Stimulated activated CD8-positive, alpha-beta memory T cell treated with anti-CD3 and anti-CD28 coated beads, Interleukin-7, amount 100 ng/mL, for 24 hours (primary cell): ENCODE measurements around the gene TAF1L.
"Not testable (repeated sequence)": the region's sequence is repeated elsewhere in the genome, so short reads cannot be mapped to it uniquely, and the experiment has no call there.

ENCODE experiments used
- DNase-seq: peaks from one replicate; pipeline ENCODE4 v3.0.0-alpha.2; 2020; ENCODE audit warnings: low read depth

The TAF1L gene, protein sequence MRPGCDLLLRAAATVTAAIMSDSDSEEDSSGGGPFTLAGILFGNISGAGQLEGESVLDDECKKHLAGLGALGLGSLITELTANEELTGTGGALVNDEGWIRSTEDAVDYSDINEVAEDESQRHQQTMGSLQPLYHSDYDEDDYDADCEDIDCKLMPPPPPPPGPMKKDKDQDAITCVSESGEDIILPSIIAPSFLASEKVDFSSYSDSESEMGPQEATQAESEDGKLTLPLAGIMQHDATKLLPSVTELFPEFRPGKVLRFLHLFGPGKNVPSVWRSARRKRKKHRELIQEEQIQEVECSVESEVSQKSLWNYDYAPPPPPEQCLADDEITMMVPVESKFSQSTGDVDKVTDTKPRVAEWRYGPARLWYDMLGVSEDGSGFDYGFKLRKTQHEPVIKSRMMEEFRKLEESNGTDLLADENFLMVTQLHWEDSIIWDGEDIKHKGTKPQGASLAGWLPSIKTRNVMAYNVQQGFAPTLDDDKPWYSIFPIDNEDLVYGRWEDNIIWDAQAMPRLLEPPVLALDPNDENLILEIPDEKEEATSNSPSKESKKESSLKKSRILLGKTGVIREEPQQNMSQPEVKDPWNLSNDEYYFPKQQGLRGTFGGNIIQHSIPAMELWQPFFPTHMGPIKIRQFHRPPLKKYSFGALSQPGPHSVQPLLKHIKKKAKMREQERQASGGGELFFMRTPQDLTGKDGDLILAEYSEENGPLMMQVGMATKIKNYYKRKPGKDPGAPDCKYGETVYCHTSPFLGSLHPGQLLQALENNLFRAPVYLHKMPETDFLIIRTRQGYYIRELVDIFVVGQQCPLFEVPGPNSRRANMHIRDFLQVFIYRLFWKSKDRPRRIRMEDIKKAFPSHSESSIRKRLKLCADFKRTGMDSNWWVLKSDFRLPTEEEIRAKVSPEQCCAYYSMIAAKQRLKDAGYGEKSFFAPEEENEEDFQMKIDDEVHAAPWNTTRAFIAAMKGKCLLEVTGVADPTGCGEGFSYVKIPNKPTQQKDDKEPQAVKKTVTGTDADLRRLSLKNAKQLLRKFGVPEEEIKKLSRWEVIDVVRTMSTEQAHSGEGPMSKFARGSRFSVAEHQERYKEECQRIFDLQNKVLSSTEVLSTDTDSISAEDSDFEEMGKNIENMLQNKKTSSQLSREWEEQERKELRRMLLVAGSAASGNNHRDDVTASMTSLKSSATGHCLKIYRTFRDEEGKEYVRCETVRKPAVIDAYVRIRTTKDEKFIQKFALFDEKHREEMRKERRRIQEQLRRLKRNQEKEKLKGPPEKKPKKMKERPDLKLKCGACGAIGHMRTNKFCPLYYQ (N-terminal part only)

GRCh38 chr9:32635362-32635761 lies at the start of gene TAF1L:
TSS of gene TAF1L (minus strand) at chr9:32635669. CDS start at chr9:32635579, 90 bp downstream.
- DNase-seq, result no peak

DNA sequence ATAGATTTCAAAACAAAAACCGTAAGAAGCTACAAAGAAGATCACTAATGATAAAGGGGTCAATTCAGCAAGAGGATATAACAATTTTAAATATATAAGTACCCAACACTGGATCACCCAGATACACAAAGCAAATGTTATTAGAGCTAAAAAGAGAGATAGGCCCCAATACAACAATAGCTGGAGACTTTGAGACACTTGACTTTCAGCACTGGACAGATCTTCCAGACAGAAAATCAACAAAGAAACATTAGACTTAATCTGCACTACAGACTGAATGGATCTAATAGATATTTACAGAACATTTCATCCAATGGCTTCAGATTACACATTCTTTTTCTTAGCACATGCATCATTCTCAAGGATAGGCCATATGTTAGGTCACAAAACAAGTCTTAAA lies 46.3 kb upstream of the TAF1L start:
- DNase-seq, result no peak

GRCh38 chr9:32677931-32678330 lies 42.5 kb upstream of the TAF1L start:
- DNase-seq, result no peak

DNA sequence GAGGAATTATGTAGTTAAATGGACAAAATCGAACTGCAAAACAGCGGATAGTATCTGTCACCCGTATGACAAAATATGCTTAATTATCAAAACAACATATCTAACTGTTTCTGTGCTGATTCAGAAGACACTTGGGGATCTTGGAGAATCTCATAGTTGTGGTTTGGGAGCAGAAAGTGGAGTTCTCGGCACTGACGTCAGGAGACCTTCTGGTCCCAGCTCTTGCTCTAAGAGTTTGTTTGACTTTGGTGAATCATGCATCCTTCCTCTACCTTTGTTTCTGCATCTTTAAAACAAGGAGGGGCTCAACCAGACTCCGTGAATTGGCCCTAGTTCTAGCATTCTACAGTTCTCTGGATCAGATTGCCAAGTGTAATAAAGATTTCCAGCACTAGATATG lies 37.0 kb upstream of the TAF1L start:
- DNase-seq, result no peak

GRCh38 chr9:32671333-32671732 lies 35.9 kb upstream of the TAF1L start:
- no peak for DNase-seq

- DNase-seq, result no peak
Measured at GRCh38 chr9:32665101-32665500, 29.6 kb upstream of the TAF1L start.

DNA sequence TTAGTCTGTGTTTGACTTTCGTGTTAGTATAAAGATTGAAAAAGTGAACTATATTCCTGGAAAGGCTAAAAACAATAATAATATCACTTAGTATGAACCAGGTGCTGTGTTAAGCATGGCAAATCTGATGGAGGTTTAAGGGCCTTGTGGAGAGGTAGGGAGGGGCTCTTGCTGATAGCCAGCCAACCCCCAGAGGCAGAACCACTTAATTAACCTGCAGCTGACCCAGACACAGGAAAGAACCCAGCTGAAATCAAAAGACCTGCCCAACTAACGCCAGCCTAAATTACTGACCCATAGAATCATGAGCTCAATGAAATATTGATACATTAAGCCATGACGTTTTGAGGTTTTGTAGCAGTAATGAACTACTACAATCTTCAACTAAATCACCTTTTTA lies 28.3 kb upstream of the TAF1L start:
- DNase-seq, result no peak

GRCh38 chr9:32647671-32648070 lies 12.2 kb upstream of the TAF1L start:
- no peak for DNase-seq

DNA sequence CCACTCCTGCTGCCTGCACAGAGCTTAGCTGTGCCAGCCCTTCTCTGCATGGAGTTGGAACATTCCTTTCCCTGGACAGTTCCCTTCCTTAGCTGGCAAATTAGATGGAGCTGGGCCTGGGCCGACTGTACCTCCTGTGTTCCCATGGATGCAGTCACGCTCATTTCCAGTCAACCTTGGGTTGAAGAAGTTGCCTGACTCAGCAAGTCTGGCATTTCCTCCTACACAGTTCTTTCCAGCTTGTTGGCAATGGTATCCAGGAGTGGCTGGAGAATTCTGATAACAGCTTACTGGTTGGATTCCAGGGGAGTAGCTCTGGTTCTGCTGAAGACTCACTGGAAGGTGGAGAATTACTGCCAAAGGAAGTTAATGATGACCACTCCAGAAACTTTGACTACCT lies 9.2 kb upstream of the TAF1L start:
- DNase-seq, result no peak

DNA sequence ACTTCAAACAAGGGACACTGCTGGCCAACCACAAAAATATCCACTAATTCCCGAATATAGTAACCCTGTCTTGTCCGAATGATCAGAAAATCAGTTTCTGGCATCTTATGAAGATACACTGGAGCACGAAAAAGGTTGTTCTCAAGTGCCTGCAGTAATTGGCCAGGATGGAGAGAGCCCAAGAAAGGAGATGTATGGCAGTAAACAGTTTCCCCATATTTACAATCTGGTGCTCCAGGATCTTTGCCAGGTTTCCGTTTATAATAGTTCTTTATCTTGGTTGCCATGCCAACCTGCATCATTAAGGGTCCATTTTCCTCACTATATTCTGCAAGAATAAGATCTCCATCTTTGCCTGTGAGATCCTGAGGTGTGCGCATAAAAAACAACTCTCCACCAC lies 2.3 kb downstream of the TAF1L start:
- DNase-seq, result not testable (repeated sequence)

DNA sequence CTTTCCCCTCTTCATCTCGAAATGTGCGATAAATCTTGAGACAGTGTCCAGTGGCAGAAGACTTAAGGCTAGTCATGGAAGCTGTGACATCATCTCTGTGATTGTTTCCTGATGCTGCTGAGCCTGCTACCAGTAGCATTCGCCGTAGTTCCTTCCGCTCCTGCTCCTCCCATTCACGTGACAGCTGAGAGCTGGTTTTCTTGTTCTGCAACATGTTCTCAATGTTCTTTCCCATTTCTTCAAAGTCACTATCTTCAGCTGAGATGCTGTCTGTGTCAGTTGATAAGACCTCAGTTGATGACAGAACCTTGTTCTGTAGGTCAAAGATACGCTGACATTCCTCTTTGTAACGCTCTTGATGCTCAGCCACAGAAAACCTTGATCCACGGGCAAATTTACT lies 3.5 kb downstream of the TAF1L start:
- no peak for DNase-seq

- DNase-seq, result no peak
Measured at GRCh38 chr9:32627394-32627954, 8.0 kb downstream of the TAF1L start.

GRCh38 chr9:32625320-32625719 lies 10.1 kb downstream of the TAF1L start:
- DNase-seq, result no peak

- DNase-seq, result no peak
Measured at GRCh38 chr9:32622948-32623347, 12.5 kb downstream of the TAF1L start.

DNA sequence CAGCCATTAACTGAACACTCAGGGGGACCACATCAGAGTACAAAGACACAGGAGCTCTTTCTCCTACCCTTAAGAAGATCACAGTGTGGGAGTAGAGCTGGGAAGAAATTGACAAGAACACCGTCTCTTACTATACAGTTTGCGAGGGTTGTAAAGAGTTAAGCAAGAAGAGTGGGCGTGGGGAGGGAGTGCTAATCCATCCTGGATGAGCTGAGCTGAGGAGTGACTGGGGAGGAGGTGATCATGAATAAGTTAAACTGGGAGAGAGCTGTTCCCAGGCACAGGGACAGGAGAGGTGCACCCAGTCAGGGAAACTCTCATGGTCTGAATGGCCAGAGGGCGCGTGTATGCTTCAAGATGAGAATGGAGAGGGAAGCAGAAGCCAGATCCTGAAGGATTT lies 17.2 kb downstream of the TAF1L start:
- DNase-seq, result no peak

- no peak for DNase-seq
Measured at GRCh38 chr9:32606811-32607210, 28.7 kb downstream of the TAF1L start.

- no peak for DNase-seq
Measured at GRCh38 chr9:32603914-32604852, 31.3 kb downstream of the TAF1L start.

DNA sequence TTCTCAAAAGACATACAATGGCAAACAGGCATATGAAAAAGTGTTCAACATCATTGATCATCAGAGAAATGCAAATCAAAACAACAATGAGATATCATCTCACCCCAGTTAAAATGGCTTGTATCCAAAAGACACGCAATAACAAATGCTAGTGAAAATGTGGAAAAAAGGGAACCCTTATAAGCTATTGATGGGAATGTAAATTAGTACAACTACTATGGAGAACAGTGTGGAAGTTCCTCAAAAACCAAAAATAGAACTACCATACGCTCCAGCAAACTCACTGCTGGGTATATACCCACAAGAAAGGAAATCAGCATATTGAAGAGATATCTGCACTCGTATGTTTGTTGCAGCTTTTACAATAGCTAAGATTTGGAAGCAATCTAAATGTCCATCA lies 36.4 kb downstream of the TAF1L start:
- not testable (repeated sequence) for DNase-seq

DNA sequence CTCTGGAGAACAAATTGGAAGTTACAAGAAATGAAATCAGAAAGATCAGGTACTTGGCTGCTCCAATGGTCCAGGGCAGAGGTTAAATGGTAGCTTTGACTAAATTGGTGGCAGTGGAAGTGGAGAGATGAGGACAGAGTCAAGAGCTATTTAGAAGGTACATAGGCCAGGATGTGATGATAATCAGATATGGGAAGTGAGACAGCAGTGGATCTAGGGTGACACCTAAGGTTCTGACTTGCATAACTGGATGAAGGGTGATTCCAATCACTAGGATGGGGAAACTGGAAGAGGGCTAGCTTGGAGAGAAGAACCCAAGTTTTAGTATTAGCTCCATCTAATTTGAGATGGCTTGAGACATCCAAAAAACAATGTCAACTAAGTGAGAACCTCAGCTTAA lies 38.5 kb downstream of the TAF1L start:
- no peak for DNase-seq

GRCh38 chr9:32596096-32596865 lies 39.2 kb downstream of the TAF1L start:
- no peak for DNase-seq
